ENCODE results near the gene CAP1. TPM values are rescaled to one million over a fixed set of nuclear protein-coding genes. Genes with fewer than 3 reads are reported as not detected.
A peak's percentile ranks its signal among the peaks of the same experiment; 100 is the strongest.

Gene CAP1
- total and polyA plus RNA-seq, 9 of the 15 experiments (the other 6 are each of a cell fraction or from before 2014, with no cell fraction given): 230 to 658 (median 281) TPM

DNA sequence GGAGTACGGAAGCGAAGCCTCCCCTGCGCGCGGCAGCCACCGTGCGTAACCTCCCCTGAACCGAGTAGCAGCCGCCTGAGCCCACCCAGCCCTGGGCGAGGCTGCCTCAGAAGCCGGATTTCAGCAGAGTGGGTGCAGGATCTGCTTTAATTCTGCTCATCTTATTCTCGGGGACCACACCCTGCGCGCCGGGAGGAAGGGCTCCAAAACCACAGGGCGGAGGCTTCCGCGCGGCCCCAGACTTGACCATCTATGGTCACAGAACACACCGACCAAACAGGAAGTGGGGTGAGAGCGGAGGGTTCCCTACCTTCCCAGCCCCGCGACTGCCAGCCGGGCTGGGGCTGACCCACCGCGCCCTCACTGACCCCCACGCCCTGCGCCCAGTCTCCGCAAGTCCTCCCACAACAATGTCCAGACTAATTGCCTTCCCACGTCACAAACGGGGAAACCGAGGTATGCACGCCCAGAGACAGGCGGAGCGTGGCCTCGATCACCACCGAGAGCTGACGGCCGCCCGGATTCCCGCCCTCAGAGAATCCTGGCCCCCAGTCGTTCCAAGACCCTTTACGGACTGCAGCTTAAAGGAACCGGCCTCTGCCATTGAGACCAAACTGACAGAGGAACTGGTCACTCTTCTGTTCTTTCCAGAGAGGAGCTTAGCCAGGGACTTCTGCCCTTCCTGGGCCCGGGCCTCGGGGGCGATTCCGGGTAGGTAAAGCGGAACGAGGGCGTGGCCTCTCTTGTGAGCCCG is 595 bp upstream of the CAP1 start (continued):
- TF ChIP-seq ZNF277 (CRISPR knock-in tag; IDR thresholded peaks at IDR 0.05; ENCODE audit: borderline replicate concordance) (no peak), MAZ (CRISPR knock-in tag; conservative IDR thresholded peaks at IDR 0.05 in 1 of 2, IDR thresholded peaks at IDR 0.05 in 1 of 2) (peak; percentile 79 to 95; a peak in 3 of 4 replicates), C11orf30 (IDR thresholded peaks at IDR 0.05; ENCODE audit: low read depth) (no peak), MEIS2 (IDR thresholded peaks at IDR 0.05; ENCODE audit: partially characterized antibody) (no peak), ZNF766 (CRISPR knock-in tag; conservative IDR thresholded peaks at IDR 0.05) (peak; percentile 93), BRF1 (IDR thresholded peaks at IDR 0.05; ENCODE audit: borderline replicate concordance, extremely low read depth, insufficient read length) (no peak), CXXC5 (CRISPR knock-in tag; IDR thresholded peaks at IDR 0.05) (peak; percentile 74), MAFK (IDR thresholded peaks at IDR 0.05; ENCODE audit: low read length) (peak; percentile 6; the same call in 1 of the 2 replicates), SPI1 (IDR thresholded peaks at IDR 0.05; ENCODE audit: borderline replicate concordance, low read depth, low read length) (peak; percentile 95), HLTF (IDR thresholded peaks at IDR 0.05) (no peak), SMAD2 (IDR thresholded peaks at IDR 0.05; ENCODE audit: low read depth, low read length) (no peak), DNMT1 (IDR thresholded peaks at IDR 0.05) (no peak), JUNB (CRISPR knock-in tag; conservative IDR thresholded peaks at IDR 0.05) (no peak), TAF9B (IDR thresholded peaks at IDR 0.05; ENCODE audit: partially characterized antibody) (peak; percentile 68), ZNF274 (IDR thresholded peaks at IDR 0.05; ENCODE audit: borderline replicate concordance, low read depth, low read length) (no peak), ZSCAN29 (IDR thresholded peaks at IDR 0.05) (0 out of 2 replicates have a peak, but pooled peaks have one; percentile 68)
- TF ChIP-seq, protein P1, sequence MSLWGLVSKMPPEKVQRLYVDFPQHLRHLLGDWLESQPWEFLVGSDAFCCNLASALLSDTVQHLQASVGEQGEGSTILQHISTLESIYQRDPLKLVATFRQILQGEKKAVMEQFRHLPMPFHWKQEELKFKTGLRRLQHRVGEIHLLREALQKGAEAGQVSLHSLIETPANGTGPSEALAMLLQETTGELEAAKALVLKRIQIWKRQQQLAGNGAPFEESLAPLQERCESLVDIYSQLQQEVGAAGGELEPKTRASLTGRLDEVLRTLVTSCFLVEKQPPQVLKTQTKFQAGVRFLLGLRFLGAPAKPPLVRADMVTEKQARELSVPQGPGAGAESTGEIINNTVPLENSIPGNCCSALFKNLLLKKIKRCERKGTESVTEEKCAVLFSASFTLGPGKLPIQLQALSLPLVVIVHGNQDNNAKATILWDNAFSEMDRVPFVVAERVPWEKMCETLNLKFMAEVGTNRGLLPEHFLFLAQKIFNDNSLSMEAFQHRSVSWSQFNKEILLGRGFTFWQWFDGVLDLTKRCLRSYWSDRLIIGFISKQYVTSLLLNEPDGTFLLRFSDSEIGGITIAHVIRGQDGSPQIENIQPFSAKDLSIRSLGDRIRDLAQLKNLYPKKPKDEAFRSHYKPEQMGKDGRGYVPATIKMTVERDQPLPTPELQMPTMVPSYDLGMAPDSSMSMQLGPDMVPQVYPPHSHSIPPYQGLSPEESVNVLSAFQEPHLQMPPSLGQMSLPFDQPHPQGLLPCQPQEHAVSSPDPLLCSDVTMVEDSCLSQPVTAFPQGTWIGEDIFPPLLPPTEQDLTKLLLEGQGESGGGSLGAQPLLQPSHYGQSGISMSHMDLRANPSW (CRISPR knock-in tag; IDR thresholded peaks at IDR 0.05): peak; percentile 46; the same call in 1 of the 2 replicates
- TF ChIP-seq, protein P2, sequence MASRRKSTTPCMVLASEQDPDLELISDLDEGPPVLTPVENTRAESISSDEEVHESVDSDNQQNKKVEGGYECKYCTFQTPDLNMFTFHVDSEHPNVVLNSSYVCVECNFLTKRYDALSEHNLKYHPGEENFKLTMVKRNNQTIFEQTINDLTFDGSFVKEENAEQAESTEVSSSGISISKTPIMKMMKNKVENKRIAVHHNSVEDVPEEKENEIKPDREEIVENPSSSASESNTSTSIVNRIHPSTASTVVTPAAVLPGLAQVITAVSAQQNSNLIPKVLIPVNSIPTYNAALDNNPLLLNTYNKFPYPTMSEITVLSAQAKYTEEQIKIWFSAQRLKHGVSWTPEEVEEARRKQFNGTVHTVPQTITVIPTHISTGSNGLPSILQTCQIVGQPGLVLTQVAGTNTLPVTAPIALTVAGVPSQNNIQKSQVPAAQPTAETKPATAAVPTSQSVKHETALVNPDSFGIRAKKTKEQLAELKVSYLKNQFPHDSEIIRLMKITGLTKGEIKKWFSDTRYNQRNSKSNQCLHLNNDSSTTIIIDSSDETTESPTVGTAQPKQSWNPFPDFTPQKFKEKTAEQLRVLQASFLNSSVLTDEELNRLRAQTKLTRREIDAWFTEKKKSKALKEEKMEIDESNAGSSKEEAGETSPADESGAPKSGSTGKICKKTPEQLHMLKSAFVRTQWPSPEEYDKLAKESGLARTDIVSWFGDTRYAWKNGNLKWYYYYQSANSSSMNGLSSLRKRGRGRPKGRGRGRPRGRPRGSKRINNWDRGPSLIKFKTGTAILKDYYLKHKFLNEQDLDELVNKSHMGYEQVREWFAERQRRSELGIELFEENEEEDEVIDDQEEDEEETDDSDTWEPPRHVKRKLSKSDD (conservative IDR thresholded peaks at IDR 0.05; ENCODE audit: low read length): no peak
